ENCODE measurements around the gene KRTAP5-10.

DNA sequence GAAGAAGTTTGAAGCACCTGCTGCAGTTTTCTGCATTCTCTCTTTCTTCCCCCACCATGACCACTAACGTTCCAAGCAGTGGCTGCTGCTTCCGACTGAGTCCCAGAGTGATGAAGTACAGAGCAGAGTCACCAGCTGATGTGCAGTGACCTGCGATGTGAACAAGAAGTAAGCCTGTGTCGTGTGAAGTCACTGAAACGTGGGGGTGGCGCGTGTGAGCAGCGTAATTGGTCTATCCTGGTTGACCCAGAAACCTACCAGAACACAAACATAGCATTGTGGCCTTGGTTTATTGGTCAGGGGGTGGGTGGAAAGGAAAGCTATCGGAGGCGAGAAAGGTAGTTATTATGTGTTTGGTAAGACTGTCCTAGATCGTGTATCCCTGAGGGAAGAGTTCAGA lies 34.8 kb upstream of the KRTAP5-10 start:
- no peak for TF ChIP-seq ELF4 (CRISPR knock-in tag; IDR thresholded peaks at IDR 0.05)
- no peak for TF ChIP-seq BMI1 (IDR thresholded peaks at IDR 0.05; ENCODE audit: low read length)
- TF ChIP-seq, protein P1, sequence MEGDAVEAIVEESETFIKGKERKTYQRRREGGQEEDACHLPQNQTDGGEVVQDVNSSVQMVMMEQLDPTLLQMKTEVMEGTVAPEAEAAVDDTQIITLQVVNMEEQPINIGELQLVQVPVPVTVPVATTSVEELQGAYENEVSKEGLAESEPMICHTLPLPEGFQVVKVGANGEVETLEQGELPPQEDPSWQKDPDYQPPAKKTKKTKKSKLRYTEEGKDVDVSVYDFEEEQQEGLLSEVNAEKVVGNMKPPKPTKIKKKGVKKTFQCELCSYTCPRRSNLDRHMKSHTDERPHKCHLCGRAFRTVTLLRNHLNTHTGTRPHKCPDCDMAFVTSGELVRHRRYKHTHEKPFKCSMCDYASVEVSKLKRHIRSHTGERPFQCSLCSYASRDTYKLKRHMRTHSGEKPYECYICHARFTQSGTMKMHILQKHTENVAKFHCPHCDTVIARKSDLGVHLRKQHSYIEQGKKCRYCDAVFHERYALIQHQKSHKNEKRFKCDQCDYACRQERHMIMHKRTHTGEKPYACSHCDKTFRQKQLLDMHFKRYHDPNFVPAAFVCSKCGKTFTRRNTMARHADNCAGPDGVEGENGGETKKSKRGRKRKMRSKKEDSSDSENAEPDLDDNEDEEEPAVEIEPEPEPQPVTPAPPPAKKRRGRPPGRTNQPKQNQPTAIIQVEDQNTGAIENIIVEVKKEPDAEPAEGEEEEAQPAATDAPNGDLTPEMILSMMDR (IDR thresholded peaks at IDR 0.05 in 2 of 3, conservative IDR thresholded peaks at IDR 0.05 in 1 of 3; ENCODE audit: insufficient read depth in 2 of 3, low read depth in 1 of 3, low read length in 3 of 3), result no peak
- no peak for TF ChIP-seq ZNF239 (CRISPR knock-in tag; IDR thresholded peaks at IDR 0.05)
- TF ChIP-seq ZNF121 (CRISPR knock-in tag; conservative IDR thresholded peaks at IDR 0.05), result no peak
- TF ChIP-seq POLR2A (conservative IDR thresholded peaks at IDR 0.05), result no peak
- no peak for TF ChIP-seq ZBTB7A (IDR thresholded peaks at IDR 0.05; ENCODE audit: borderline replicate concordance, control insufficient read depth, low read depth, low read length)
- TF ChIP-seq CHD2 (IDR thresholded peaks at IDR 0.05; ENCODE audit: low read depth, low read length), result no peak
- TF ChIP-seq FIP1L1 (IDR thresholded peaks at IDR 0.05; ENCODE audit: low read depth, low read length, poor library complexity, severe bottlenecking), result no peak
- TF ChIP-seq PPARD (CRISPR knock-in tag; IDR thresholded peaks at IDR 0.05), result no peak
- no peak for TF ChIP-seq JUN (IDR thresholded peaks at IDR 0.05; ENCODE audit: borderline replicate concordance, low read depth, low read length)
- no peak for TF ChIP-seq JUN (CRISPR knock-in tag; IDR thresholded peaks at IDR 0.05; ENCODE audit: borderline replicate concordance)
- TF ChIP-seq, protein P2, sequence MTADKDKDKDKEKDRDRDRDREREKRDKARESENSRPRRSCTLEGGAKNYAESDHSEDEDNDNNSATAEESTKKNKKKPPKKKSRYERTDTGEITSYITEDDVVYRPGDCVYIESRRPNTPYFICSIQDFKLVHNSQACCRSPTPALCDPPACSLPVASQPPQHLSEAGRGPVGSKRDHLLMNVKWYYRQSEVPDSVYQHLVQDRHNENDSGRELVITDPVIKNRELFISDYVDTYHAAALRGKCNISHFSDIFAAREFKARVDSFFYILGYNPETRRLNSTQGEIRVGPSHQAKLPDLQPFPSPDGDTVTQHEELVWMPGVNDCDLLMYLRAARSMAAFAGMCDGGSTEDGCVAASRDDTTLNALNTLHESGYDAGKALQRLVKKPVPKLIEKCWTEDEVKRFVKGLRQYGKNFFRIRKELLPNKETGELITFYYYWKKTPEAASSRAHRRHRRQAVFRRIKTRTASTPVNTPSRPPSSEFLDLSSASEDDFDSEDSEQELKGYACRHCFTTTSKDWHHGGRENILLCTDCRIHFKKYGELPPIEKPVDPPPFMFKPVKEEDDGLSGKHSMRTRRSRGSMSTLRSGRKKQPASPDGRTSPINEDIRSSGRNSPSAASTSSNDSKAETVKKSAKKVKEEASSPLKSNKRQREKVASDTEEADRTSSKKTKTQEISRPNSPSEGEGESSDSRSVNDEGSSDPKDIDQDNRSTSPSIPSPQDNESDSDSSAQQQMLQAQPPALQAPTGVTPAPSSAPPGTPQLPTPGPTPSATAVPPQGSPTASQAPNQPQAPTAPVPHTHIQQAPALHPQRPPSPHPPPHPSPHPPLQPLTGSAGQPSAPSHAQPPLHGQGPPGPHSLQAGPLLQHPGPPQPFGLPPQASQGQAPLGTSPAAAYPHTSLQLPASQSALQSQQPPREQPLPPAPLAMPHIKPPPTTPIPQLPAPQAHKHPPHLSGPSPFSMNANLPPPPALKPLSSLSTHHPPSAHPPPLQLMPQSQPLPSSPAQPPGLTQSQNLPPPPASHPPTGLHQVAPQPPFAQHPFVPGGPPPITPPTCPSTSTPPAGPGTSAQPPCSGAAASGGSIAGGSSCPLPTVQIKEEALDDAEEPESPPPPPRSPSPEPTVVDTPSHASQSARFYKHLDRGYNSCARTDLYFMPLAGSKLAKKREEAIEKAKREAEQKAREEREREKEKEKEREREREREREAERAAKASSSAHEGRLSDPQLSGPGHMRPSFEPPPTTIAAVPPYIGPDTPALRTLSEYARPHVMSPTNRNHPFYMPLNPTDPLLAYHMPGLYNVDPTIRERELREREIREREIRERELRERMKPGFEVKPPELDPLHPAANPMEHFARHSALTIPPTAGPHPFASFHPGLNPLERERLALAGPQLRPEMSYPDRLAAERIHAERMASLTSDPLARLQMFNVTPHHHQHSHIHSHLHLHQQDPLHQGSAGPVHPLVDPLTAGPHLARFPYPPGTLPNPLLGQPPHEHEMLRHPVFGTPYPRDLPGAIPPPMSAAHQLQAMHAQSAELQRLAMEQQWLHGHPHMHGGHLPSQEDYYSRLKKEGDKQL (CRISPR knock-in tag; IDR thresholded peaks at IDR 0.05; ENCODE audit: borderline replicate concordance), result no peak
